Left lobe of liver (tissue), 2 donors: ENCODE data around the gene C22orf31. TPM values are rescaled to one million over a fixed set of nuclear protein-coding genes. Genes with fewer than 3 reads are reported as not detected.
"Not testable (repeated sequence)": the region's sequence is repeated elsewhere in the genome, so short reads cannot be mapped to it uniquely, and the experiment has no call there.

Source experiments
- ATAC-seq: fragments of 200-7000 bp; cut with Tn5 transposase; one replicate; pipeline ENCODE4 v1.9.1; 2020; ENCODE audit warnings: mild to moderate bottlenecking, moderate library complexity
- DNase-seq: peaks from one replicate; pipeline ENCODE4 v3.0.0-alpha.2; 2020; ENCODE audit warnings: low spot score
- total RNA-seq: library from RNA; stranded (reverse); gene quantifications from one replicate; pipeline ENCODE4 v1.2.1, GENCODE V29; 2021
- donor health status: DM: no; HTN: no; CAD: no; lungs with moderate emphysema.
- donor health status: DM: no; HTN: yes; CAD: no.

Gene C22orf31
- total RNA-seq, 1 donor from 2014 or later, result not detected

- no peak for ATAC-seq
- no peak for DNase-seq
Measured at GRCh38 chr22:29056472-29056871, 5.2 kb downstream of the C22orf31 start.

DNA sequence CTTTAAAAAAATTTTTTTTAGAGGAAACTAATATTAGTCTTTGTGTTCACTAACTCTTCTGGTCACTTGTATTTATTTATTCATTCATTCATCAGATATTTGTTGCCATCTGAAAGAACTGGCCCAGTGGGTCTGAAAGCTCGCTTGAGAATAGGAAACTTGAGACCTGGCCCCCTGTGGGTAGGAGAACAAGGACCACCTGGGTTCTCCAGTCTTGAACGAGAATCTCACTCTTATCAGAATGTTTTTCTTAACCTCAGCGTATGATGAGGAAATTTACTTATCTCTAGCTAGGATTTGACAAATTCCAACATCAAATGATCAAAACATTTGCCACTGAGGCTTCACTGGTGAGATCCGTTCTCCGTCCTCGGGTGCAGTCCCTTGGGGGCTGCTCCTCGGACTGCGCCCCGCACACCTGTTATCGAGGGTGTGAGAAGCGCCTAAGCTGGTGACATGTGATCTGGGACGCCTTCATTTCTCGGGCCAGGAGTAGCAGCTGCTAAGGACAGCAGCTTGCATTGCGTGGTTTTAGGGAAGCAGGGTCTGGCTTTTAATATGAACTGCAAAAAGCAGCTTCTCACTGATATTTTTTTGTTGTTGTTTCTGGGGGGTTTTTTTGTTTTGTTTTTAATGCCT is 6.3 kb downstream of the C22orf31 start:
- DNase-seq, result no peak
- no peak for ATAC-seq

GRCh38 chr22:29054251-29054767 is 7.3 kb downstream of the C22orf31 start:
- DNase-seq, result peak; percentile 82
- peak; percentile 81 for ATAC-seq

DNA sequence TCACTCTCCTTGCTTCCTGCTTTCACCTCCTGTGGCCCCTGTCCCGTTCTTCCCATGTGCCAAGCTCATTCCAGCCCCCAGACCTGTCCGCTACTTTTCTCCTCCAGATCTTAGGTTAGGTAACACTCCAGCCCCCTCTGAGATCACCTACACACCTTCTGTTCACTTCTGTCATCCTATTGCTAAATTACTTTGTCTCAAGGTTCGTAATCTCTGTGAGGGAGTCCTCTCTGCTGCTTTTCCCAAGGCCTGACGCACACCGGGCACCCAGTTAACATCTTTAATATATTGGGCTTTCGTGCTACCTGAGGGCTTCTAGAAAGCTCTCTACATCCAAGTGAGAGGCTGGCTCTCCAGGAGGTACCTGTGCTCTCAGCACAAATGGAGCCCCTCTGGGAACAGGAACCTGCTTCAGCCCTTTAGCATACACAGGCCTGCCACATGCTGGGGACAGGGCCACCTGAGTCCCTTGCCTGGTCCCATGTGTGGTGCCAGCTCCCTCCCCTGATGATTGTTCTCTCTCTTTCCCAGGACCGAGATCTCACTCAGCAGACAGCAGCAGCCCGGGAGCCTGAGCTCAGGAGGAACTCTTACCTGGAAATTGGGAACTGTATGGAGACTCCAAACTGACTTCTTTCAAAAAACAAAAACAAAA is 8.5 kb downstream of the C22orf31 start:
- ATAC-seq, result no peak

GRCh38 chr22:29050457-29050856 is 11.2 kb downstream of the C22orf31 start:
- ATAC-seq (no peak), DNase-seq (no peak)

More for the DNA sequence above, 8.5 kb downstream of the C22orf31 start:
- DNase-seq, result no peak

- DNase-seq (no peak), ATAC-seq (no peak)
Measured at GRCh38 chr22:29049655-29050263, 11.9 kb downstream of the C22orf31 start.

GRCh38 chr22:29048822-29049654 is 12.6 kb downstream of the C22orf31 start:
- ATAC-seq (no peak), DNase-seq (no peak)

DNA sequence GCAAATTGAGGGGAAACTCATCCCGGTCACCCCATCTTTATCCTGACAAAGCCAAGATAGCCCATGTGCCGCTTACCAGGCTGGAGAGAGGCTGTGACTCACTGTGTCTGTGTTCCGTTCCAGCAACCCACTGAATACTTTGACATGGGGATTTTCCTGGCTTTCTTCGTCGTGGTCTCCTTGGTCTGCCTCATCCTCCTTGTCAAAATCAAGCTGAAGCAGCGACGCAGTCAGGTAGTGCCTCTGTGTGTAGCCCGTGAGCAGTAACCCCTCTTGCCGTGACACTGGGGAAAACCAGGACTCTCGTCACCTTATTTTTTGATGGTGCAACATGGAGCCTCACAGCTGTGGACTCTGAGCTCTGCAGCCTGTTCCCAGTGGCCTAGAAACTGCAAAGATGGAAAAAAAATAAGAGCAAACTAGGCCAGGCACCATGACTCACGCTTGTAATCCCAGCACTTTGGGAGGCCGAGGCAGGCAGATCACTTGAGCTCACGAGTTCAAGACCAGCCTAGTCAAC is 16.9 kb downstream of the C22orf31 start:
- peak; percentile 62 for DNase-seq
- ATAC-seq, result peak; percentile 64

GRCh38 chr22:29043906-29044575 is 17.6 kb downstream of the C22orf31 start:
- ATAC-seq (no peak), DNase-seq (no peak)

DNA sequence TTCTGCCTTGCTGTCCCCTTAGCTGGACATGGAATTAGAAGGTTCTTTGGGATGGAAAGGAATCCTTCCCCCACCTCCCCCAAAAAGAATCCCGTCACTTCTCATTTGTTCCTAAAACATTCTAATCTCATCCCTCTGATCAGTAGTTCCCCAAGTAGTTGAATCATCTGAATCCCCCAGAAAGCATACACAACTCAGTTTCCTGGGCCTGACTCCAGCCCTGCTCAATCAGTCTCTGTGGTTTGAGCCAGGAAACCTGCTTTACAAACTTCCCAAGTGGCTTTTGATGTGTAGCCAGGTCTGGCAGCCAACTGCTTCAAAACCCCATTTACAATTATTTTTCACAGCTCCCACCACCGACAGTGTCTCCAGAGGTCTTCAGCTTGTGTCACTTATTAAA is 20.2 kb downstream of the C22orf31 start:
- no peak for DNase-seq
- ATAC-seq, result peak; percentile 28

DNA sequence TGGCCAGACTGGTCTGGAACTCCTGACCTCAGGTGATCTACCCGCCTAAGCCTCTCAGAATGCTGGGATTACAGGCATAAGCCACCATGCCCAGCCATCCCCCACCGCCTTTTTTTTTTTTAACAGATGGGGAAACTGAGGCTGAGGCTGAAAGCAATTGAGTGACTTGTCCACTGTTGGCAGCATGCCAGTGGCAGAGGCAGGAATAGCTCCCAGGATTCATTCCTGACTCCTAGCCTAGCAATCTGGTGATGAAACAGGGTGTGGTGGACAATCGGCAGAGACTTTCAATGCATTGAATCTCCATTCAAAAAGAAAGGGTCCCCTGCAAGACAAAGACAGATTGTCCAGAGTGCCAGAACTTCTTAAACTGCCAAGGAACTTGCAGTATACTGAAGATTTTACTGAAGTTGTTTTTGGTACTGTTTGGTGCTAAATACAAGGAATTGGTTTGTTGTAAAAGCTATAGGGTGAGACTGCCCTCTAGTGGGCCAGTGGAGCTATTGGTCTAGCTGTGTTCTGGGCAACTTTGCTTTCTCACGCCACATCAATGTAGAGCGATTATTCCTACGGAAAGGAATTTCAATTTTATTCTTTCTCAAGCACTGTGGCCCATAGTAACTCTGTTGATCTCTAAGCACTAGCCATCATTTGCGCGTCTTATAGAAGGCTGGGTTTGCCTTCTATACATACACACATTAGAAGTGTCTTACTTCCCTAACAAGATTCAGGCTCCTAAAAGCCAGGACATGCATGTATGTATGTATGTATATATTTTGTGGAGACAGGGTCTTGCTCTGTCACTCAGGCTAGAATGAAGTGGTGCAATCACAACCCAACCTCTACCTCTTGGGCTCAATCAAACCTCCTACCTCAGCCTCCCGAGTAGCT is 21.0 kb downstream of the C22orf31 start:
- DNase-seq (peak; percentile 66), ATAC-seq (peak; percentile 83)

- not testable (repeated sequence) for DNase-seq, ATAC-seq
Measured at GRCh38 chr22:29039684-29040083, 21.9 kb downstream of the C22orf31 start.

GRCh38 chr22:29039148-29039547 is 22.5 kb downstream of the C22orf31 start:
- no peak for ATAC-seq
- no peak for DNase-seq

GRCh38 chr22:29037340-29037932 is 24.2 kb downstream of the C22orf31 start:
- ATAC-seq, result peak; percentile 66
- DNase-seq, result no peak

DNA sequence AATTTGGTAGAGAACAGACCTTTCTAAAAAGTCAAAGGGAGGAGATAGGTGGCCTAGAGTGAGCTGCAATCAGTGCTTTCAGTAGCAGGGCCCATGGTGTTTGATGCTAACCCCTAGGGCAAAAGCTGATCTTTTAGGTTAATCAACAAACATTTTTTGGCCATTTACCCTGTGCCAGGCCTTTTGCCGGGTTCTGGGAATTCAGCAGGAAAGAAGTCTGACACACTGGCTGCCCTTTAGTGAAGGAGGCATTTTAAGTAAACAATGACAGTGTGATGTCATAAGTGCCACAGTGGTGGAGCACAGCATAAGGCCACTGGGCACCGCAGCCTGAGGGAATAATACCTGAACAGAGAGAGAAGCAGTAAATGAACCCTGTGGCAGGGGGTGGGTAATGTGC is 29.0 kb downstream of the C22orf31 start:
- ATAC-seq (peak; percentile 65), DNase-seq (peak; percentile 87)

- peak; percentile 64 for DNase-seq
- peak; percentile 30 for ATAC-seq
Measured at GRCh38 chr22:29032014-29032475, 29.6 kb downstream of the C22orf31 start.

GRCh38 chr22:29031227-29032011 is 30.2 kb downstream of the C22orf31 start:
- ATAC-seq, result peak; percentile 54

More at GRCh38 chr22:29031227-29032011, 30.2 kb downstream of the C22orf31 start:
- peak; percentile 64 for DNase-seq
